Activated CD8-positive, alpha-beta T cell treated with anti-CD3 and anti-CD28 coated beads for 36 hours (primary cell): ENCODE data around the gene SMOC2. TPM values are rescaled to one million over a fixed set of nuclear protein-coding genes. Genes with fewer than 3 reads are reported as not detected.

Source experiments
- ATAC-seq: fragments of 200-7000 bp; cut with Tn5 transposase; one replicate; pipeline ENCODE4 v1.10.0; 2021; ENCODE audit warnings: mild to moderate bottlenecking, moderate library complexity
- CTCF ChIA-PET: fragments of 350-600 bp; sonication (Branson Sonifier 250); formaldehyde crosslinking; loops from one replicate; lab custom pipeline; 2021; ENCODE audit warnings: antibody characterized with exemption; lab: Charles Lee
- POLR2A ChIA-PET: fragments of 350-600 bp; sonication (Branson Sonifier 250); formaldehyde crosslinking; loops from one replicate; lab custom pipeline; 2021; ENCODE audit warnings: antibody characterized with exemption; lab: Charles Lee
- DNase-seq: peaks from one replicate; pipeline ENCODE4 v3.0.0-alpha.2; 2020
- H3K27ac Mint-ChIP-seq: one replicate; pipeline ENCODE4 v1.8.0; 2021; ENCODE audit warnings: mild to moderate bottlenecking, mixed read lengths
- H3K27me3 Mint-ChIP-seq: one replicate; pipeline ENCODE4 v1.8.0; 2021; ENCODE audit warnings: mixed read lengths
- H3K36me3 Mint-ChIP-seq: one replicate; pipeline ENCODE4 v1.8.0; 2021; ENCODE audit warnings: low read depth, mixed read lengths
- H3K4me1 Mint-ChIP-seq: one replicate; pipeline ENCODE4 v1.8.0; 2021; ENCODE audit warnings: low read depth, mixed read lengths
- H3K4me3 Mint-ChIP-seq: one replicate; pipeline ENCODE4 v1.8.0; 2021; ENCODE audit warnings: mild to moderate bottlenecking, moderate library complexity, mixed read lengths
- H3K9me3 Mint-ChIP-seq: one replicate; pipeline ENCODE4 v1.8.0; 2021; ENCODE audit warnings: mixed read lengths
- intact Hi-C: fragments of 100-400 bp; cut with micrococcal nuclease; formaldehyde crosslinking; loops from one replicate; pipeline ENCODE4 v1.10.0; 2022
- total RNA-seq, 2 experiments: library from RNA; stranded (reverse); gene quantifications; one replicate each; pipeline ENCODE4 v1.2.3, GENCODE V29; 2021
- TF ChIP-seq, protein P1 (sequence below): fragments of 200-600 bp; IDR thresholded peaks from one replicate; pipeline ENCODE4 v1.8.0; 2022; ENCODE audit warnings: antibody characterized with exemption, mild to moderate bottlenecking

SMOC2 gene
- total RNA-seq, 2 experiments from 2014 or later, result not detected

DNA sequence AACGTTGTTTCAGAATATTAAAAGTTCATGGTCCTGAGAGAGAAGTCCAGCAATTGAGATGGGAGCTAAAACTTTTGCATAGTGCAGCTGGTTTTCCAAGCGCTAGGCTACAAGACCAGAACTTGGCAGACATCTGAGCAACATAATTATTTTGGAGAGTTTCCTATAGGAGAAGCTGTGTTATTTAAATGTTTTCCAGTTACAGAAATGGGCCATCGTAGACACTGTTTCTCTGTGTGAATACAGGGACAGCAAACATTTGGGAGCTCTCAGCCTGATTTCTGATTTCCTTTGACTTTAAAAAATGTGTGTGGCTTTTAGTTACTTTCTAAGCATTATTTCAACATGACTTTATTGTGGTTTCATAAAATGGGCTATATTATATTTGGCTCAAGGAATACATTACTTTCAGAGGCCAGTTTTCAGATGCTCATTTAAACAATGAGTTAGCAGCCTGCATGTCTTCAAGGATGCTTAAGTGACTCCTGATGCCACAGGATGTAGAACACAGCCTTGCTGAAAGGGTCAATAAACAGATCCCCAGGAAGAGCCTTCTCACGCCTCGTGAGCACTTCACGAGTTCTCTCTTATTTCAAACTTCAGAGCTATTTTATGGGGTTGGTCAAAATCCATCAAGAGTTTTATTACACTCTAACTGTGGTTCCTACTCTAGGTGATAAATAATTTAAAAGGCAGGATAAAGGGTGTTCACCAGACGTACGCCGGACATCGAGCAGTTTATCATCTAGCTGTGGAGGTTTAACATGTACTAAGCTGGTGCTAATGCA, 193.8 kb downstream of the SMOC2 start:
- Mint-ChIP-seq H3K36me3 (no peaks in the 10 kb centered on the region), H3K27ac (no peak overlapping the region), H3K4me3 (no peak overlapping the region), H3K9me3 (no peaks in the 10 kb centered on the region), H3K27me3 (peaks cover 9% of the 10 kb centered on the region), H3K4me1 (no peaks in the 10 kb centered on the region)
- TF ChIP-seq, protein P1, sequence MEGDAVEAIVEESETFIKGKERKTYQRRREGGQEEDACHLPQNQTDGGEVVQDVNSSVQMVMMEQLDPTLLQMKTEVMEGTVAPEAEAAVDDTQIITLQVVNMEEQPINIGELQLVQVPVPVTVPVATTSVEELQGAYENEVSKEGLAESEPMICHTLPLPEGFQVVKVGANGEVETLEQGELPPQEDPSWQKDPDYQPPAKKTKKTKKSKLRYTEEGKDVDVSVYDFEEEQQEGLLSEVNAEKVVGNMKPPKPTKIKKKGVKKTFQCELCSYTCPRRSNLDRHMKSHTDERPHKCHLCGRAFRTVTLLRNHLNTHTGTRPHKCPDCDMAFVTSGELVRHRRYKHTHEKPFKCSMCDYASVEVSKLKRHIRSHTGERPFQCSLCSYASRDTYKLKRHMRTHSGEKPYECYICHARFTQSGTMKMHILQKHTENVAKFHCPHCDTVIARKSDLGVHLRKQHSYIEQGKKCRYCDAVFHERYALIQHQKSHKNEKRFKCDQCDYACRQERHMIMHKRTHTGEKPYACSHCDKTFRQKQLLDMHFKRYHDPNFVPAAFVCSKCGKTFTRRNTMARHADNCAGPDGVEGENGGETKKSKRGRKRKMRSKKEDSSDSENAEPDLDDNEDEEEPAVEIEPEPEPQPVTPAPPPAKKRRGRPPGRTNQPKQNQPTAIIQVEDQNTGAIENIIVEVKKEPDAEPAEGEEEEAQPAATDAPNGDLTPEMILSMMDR, result no peak
- ATAC-seq (no peak), DNase-seq (no peak)
- intact Hi-C loops, result no loop called here
- ChIA-PET CTCF (no interaction called here), POLR2A (interaction anchor here (0.6 kb wide), 1 partner anchor 8 kb away, joined by 3 read pairs; no protein-coding TSS in a partner anchor)

DNA sequence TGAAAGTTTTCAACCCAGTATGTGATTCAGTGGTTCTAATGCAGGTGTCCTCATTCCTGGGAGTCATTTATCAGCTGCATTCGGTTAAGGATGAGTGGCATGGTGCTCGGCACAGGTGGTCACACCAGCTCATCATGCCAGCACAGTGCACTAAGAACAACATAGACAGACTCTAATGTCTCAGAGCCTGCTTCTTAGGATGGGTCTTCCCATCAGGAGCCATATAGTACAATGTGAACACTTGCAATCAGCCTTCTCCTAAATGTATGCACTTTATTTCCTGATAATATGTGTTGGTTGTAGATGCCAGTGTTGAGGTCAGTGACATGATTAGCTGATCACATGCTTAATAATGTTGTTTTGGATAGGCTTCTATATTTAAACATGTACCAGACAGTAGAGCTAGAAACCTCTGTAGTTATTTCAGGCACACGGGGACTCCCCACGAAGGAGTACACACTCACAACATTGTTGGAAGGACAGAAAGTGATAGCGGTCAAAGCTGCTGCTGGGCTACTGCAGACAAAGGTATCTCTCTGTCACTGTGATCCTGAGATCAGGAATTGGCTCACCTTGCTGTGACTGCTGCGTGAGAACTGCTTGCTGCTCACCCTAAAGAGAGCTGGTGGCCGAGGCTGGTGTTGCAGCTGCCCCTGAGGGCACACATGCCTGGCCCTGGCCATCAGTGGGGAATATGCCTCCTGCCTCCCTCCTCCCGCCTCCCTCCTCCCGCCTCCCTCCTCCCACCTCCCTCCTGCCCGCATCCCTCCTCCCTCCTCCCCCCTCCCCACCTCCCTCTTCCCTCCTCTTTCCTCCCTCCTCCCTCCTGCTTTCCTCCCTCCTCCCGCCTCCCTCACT, 195.4 kb downstream of the SMOC2 start:
- DNase-seq, result no peak
- POLR2A ChIA-PET, result no interaction called here
- CTCF ChIA-PET, result no interaction called here

DNA sequence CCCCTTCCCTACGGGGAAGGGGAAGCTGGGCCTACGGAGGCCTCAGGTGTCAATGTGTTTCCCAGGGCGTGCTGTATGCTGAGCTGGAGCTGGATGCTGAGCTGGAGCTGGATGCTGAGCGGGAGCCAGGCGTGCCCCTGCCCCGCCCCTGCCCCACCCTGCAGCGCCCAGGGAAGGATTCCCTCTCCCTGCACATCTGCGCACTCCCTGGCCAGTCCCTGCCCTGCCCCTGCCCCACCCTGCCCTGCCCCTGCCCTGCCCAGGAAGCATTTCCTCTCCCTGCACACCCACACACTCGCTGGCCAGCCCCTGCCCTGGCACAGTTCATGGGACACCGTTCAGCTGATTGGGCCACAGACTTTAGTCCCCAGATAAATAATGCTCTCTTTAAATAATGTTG, 196.8 kb downstream of the SMOC2 start:
- H3K4me3 Mint-ChIP-seq, result no peak overlapping the region
- peaks cover 9% of the 10 kb centered on the region for H3K27me3 Mint-ChIP-seq
- TF ChIP-seq, protein P1, result no peak
- no peaks in the 10 kb centered on the region for H3K36me3 Mint-ChIP-seq
- intact Hi-C loops, result no loop called here
- DNase-seq (no peak), ATAC-seq (no peak)
- ChIA-PET POLR2A (no interaction called here), CTCF (no interaction called here)
- H3K9me3 Mint-ChIP-seq, result no peaks in the 10 kb centered on the region
- no peak overlapping the region for H3K27ac Mint-ChIP-seq
- H3K4me1 Mint-ChIP-seq, result no peaks in the 10 kb centered on the region

More for the DNA sequence above, 195.4 kb downstream of the SMOC2 start:
- Mint-ChIP-seq H3K36me3 (no peaks in the 10 kb centered on the region), H3K4me1 (no peaks in the 10 kb centered on the region), H3K4me3 (no peak overlapping the region), H3K27me3 (peaks cover 9% of the 10 kb centered on the region), H3K9me3 (no peaks in the 10 kb centered on the region), H3K27ac (no peak overlapping the region)
- no peak for ATAC-seq
- TF ChIP-seq, protein P1, result no peak
- intact Hi-C loops, result no loop called here

DNA sequence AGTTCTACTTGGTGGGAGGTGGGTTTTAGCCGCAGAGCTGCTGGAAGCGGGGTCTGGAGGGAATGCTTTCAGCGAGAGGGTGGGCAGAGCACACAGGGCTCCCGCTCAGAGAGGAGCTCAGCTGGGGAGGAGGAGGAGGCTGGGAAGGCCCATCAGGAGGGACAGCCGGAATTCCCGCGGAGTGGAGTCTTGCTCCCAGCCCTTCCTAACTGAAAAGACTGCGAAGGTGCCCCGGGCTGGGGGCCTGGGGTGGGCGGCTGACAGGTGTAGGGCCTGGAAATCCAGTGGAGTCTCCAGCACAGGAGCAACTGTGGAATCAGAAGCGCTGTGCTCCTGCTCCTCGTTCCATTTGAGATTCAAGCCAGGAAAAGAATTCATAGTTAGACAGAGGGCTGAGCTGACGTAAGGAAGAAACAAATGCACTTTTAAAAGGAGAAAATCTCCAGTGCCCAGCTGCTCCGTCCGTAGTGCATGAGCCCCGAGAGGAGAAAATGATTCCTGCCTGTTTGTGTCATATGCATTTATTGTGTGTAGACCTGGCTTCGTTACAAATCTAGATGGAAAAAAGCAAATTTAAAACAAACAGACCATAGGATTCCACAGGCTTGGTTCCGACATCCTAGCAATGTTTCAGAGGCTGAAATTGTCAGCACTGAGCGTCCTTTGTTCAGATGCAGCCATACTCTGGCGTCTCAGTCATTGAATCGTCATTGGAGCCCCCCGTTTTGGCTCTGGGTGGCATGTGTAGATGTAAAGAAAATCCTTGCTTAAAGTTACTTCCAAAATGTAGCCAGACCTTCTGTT, 197.7 kb downstream of the SMOC2 start:
- DNase-seq (no peak), ATAC-seq (no peak)
- TF ChIP-seq, protein P1, result no peak
- intact Hi-C loops, result no loop called here
- POLR2A ChIA-PET, result no interaction called here
- Mint-ChIP-seq H3K9me3 (no peaks in the 10 kb centered on the region), H3K36me3 (no peaks in the 10 kb centered on the region), H3K27me3 (peaks cover 8% of the 10 kb centered on the region), H3K4me3 (no peak overlapping the region), H3K27ac (no peak overlapping the region), H3K4me1 (no peaks in the 10 kb centered on the region)
- CTCF ChIA-PET, result no interaction called here
